Mucosa of descending colon (tissue), 3 donors: Measurements from ENCODE around the gene SPCS2. TPM values are rescaled to one million over a fixed set of nuclear protein-coding genes. Genes with fewer than 3 reads are reported as not detected.
"Not testable (repeated sequence)": the region's sequence is repeated elsewhere in the genome, so short reads cannot be mapped to it uniquely, and the experiment has no call there.

Source experiments
- ATAC-seq: fragments of 200-7000 bp; cut with Tn5 transposase; one replicate; pipeline ENCODE4 v1.9.1; 2020; ENCODE audit warnings: mild to moderate bottlenecking, moderate library complexity
- DNase-seq, 3 donors: peaks; one replicate each; pipeline ENCODE4 v3.0.0-alpha.2; 2020
- H3K36me3 ChIP-seq: fragments of 200-600 bp; one replicate; pipeline ENCODE4 v1.8.0; 2021; ENCODE audit warnings: low read depth, mild to moderate bottlenecking
- H3K4me1 ChIP-seq: fragments of 200-600 bp; one replicate; pipeline ENCODE4 v1.8.0; 2021; ENCODE audit warnings: low read depth, mild to moderate bottlenecking
- H3K4me3 ChIP-seq: fragments of 200-600 bp; one replicate; pipeline ENCODE4 v1.8.0; 2021; ENCODE audit warnings: mild to moderate bottlenecking
- H3K9me3 ChIP-seq: fragments of 200-600 bp; one replicate; pipeline ENCODE4 v1.8.0; 2021; ENCODE audit warnings: mild to moderate bottlenecking
- CTCF ChIP-seq: fragments of 200-600 bp; IDR thresholded peaks from one replicate; pipeline ENCODE4 v1.8.0; 2022; ENCODE audit warnings: antibody characterized with exemption, mild to moderate bottlenecking
- intact Hi-C, 2 donors: fragments of 100-400 bp; cut with DNase I in 1 of 2; cut with micrococcal nuclease in 1 of 2; formaldehyde crosslinking; loops; one replicate each; pipeline versions ENCODE4 v1.11.0 to v1.11.1; 2022; cut with DNase I, micrococcal nuclease
- total RNA-seq, 3 donors: library from RNA; stranded (reverse); fragmentation: NEBNext Ultra II Directional in 2 of 3; extraction: Animal tissue kit (Norgen Biotek cat#: 25700) in 2 of 3; gene quantifications; one replicate each; pipeline versions ENCODE4 v1.2.1 to v1.2.4, GENCODE V29; 2021 to 2023
- donor health status: DM: no; HTN: no; CAD: no; lungs with moderate emphysema.
- donor health status: DM: no; HTN: no; CAD: no.
- donor health status: DM: no; HTN: yes; CAD: no.

The SPCS2 gene
- total RNA-seq, 3 donors from 2014 or later, result 117 to 160 (median 119) TPM

DNA sequence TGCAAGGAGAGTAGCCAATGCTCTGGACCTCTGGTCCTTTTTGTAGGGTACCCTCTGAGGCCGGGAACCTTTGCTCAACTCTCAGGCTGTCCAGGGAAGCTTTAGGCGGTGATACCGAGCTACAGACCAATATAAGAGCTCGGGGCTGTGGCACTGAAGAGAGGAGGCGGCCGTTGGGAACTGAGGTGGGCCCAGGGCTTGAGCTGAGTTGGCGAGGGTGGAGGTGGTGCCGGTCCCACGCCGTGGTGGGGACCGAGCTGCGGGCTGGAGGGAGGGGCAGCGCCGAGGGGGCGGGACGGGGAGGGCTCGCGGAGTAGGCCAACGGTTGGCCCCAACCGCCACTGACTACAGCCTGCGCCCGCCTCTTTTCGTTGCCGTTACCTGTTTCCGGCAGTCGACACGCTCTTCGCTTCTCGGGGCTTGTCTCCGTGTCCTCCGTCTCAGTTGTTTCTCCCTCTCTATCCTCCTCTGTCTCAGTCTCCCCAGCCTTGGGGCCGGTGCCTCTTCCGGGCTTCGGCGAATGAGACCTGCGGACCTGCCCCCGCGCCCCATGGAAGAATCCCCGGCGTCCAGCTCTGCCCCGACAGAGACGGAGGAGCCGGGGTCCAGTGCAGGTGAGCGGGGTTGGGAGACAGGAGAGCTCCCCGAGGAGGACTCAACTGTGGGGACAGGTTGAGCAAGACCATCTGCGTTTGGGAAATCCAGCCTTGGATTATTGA lies 39.6 kb downstream of the SPCS2 start, which contains the start of gene NEU3:
Gene NEU3, plus strand, starts transcription at position 393 of the 719 bp plus-strand sequence. Its CDS starts 128 bp downstream, at position 521.
- ATAC-seq, result peak; percentile 98
- no peak for TF ChIP-seq CTCF

GRCh38 chr11:74989260-74989638 lies 40.2 kb downstream of the SPCS2 start:
- intact Hi-C loops, result no loop called here
- peak in 1 of 3 donors; percentile 21 for DNase-seq

More for the DNA sequence above, 39.6 kb downstream of the SPCS2 start, which contains the start of gene NEU3:
- H3K4me3 ChIP-seq, result peak within 1 kb of the TSS; percentile 69
- no peaks in the 10 kb centered on the region for H3K36me3 ChIP-seq
- intact Hi-C loops, result no loop called here
- DNase-seq, result peak; percentile 87 to 90 (median 88)
- no peaks in the 10 kb centered on the region for H3K9me3 ChIP-seq
- peaks cover 7% of the 10 kb centered on the region for H3K4me1 ChIP-seq

DNA sequence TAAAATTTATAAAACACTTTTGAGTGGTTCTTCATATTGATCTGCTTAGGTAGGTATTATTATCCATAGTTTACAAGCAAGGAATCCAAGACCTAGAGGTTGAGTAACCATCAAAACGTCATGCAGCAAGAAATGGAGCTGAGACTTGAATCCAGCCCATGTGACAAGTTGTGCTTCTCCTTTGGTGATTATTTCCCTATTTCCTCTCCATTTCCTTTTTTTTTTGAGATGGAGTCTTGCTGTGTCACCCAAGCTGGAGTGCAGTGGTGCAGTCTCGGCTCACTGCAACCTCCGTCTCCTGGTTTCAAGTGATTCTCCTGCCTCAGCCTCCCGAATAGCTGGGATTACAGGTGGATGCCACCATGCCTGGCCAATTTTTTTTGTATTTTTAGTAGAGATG lies 41.1 kb downstream of the SPCS2 start:
- H3K9me3 ChIP-seq, ATAC-seq, intact Hi-C loops, DNase-seq, H3K36me3 ChIP-seq, H3K4me3 ChIP-seq, H3K4me1 ChIP-seq: not testable (repeated sequence)

More at GRCh38 chr11:74989260-74989638, 40.2 kb downstream of the SPCS2 start:
- H3K4me3 ChIP-seq, result peak overlapping the region; percentile 69
- no peak for TF ChIP-seq CTCF
- H3K36me3 ChIP-seq, result no peaks in the 10 kb centered on the region
- peaks cover 6% of the 10 kb centered on the region for H3K4me1 ChIP-seq
- ATAC-seq, result peak; percentile 14
- no peaks in the 10 kb centered on the region for H3K9me3 ChIP-seq

DNA sequence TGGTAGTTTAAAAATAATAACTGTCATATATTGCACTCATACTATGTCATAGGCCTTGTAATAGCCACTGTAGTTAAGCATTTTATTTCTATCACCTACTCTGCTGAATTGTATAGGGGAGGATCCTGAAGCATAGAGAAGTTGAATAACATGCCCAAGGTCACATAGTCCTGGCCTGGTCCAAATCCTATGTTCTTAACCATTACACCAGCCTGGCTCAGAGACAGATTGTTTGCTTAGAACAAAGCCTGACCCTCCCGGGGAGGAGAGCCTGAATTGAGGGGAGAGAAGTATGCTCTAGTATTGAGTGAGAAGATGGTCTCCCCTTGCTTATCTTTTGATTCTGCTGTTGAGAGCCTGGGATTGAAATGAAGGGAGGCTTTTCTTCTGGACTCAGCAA lies 41.9 kb downstream of the SPCS2 start:
- no peak overlapping the region for H3K4me3 ChIP-seq
- H3K36me3 ChIP-seq, result no peaks in the 10 kb centered on the region
- no peak for TF ChIP-seq CTCF
- no peak for ATAC-seq
- intact Hi-C loops, result no loop called here
- peaks cover 6% of the 10 kb centered on the region for H3K4me1 ChIP-seq
- no peak for DNase-seq
- H3K9me3 ChIP-seq, result no peaks in the 10 kb centered on the region

GRCh38 chr11:74992852-74993251 lies 43.8 kb downstream of the SPCS2 start:
- Histone ChIP-seq H3K4me3 (no peak overlapping the region), H3K4me1 (peaks cover 6% of the 10 kb centered on the region), H3K9me3 (no peaks in the 10 kb centered on the region), H3K36me3 (no peaks in the 10 kb centered on the region)
- DNase-seq, result no peak
- ATAC-seq, result no peak
- intact Hi-C loops, result no loop called here
- TF ChIP-seq CTCF, result no peak

DNA sequence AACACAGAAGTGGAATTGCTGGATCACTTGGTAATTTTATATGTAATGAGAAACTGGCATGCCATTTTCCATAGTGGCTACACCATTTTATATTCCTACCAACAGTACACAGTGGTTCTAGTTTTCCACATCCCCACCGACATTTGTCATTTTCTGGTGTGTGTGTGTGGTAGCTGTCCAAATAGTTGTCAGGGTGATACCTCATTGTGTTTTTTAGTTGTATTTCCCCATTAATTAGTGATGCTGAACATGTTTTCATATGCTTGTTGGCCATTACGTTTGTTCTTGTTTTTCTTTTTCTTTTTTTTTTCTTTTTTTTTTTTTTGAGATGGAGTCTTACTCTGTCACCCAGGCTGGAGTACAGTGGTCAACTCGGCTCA lies 51.9 kb downstream of the SPCS2 start:
- H3K4me3 ChIP-seq, result no peak overlapping the region
- no peaks in the 10 kb centered on the region for H3K36me3 ChIP-seq
- DNase-seq, result no peak
- intact Hi-C loops, result no loop called here
- no peak for ATAC-seq
- TF ChIP-seq CTCF, result no peak
- no peaks in the 10 kb centered on the region for H3K9me3 ChIP-seq
- no peaks in the 10 kb centered on the region for H3K4me1 ChIP-seq
